Ureter (tissue), 1 donor: ENCODE data around the gene DAGLA. TPM values are rescaled to one million over a fixed set of nuclear protein-coding genes. Genes with fewer than 3 reads are reported as not detected.

Source experiments
- DNase-seq: peaks from one replicate; pipeline ENCODE4 v3.0.0-alpha.2; 2020; ENCODE audit warnings: low spot score
- total RNA-seq: library from RNA; stranded (reverse); gene quantifications from one replicate; pipeline ENCODE4 v1.2.4, GENCODE V29; 2023
- donor health status: DM: yes; HTN: yes; CAD: no.

The DAGLA gene
- total RNA-seq, 1 donor from 2014 or later, result 2.7 TPM

GRCh38 chr11:61728940-61729219, 48.7 kb downstream of the DAGLA start:
- no peak for DNase-seq

GRCh38 chr11:61730240-61730994, 50.2 kb downstream of the DAGLA start:
- DNase-seq, result no peak

DNA sequence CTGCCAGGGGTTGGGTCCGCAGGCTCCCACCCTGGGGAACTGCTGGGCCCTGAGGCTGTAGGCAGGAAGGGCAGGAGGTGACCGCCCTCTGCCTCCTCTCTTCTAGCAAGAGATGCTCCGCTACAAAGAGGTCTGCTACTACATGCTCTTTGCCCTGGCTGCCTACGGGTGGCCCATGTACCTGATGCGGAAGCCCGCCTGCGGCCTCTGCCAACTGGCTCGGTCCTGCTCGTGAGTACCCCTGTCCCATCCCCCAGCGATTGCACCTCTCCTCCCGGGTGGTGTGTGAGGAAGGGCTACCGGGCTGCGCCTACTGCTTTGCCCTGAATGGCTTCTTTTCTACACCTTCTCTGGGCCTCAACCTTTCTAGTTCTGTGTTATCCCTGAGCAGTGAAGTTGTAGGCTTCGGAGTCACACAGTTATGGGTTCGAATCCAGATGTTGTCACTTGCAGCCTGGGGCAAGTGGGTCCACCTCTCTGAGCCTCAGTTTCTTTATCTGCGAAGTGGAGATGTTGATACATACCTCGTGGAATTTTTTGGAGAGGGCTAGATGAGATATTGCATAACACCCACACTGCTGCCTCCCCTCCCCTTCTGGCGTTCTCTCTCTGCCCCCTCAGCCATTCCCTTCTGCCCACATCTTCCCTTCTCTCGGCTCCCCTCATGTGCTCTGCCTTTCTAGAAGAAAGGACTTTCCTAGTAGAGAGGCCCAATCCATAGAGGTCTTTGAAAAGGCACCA, 51.2 kb downstream of the DAGLA start:
- no peak for DNase-seq

DNA sequence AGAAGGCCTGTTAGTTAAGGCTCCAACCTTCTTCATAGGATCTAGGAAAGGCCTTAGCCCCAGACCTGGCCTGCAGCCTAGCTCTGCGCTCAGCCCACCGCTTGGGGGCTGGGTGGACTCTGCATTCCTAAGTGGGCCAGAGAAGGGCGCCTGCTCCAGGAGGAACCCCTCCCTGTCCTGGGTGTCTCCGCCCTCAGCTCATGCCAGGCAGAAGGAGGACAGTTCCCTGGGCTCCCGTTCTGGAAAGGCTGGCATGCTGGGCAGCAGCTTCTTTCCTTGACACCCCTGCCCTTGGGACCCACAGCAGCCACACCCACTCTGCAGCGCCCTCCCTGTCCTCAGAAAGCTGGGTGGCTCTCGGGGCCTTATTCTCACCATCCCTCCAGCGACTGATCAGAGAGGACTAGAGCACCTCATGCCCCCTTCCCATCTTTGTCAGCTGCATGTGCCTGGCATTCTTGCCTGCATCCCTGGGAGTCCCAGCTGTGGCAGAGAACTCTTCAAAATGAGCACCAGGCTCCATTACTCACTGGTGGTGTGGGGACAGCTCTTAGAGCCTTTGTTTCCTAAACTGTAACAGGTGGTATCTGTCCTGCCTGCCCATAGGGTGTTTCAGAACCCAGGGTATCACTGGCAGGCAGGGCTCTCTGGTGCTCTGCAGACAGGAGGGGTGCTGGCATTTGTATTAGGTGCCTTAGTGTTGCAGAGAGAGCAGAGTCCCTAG, 51.9 kb downstream of the DAGLA start:
- DNase-seq, result no peak

- no peak for DNase-seq
Observed at GRCh38 chr11:61732705-61733104, 52.5 kb downstream of the DAGLA start.

GRCh38 chr11:61733120-61733978, 53.2 kb downstream of the DAGLA start:
- DNase-seq, result peak; percentile 88

DNA sequence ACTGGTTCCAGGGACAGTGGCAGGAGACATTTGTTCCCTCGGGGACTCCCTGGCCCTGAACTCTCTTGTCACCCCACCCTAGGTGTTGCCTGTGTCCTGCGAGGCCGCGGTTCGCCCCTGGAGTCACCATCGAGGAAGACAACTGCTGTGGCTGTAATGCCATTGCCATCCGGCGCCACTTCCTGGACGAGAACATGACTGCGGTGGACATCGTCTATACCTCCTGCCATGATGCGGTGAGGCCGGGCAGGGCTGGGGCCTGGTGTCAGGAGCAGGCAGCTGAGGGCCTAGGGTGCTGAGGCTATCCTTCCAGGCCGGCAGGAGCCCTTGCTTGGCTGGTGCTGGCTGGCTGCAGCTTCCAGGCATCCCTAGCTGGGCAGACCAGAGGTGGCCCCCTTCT, 54.6 kb downstream of the DAGLA start:
- no peak for DNase-seq

- DNase-seq, result no peak
Observed at GRCh38 chr11:61735391-61735790, 55.2 kb downstream of the DAGLA start.

DNA sequence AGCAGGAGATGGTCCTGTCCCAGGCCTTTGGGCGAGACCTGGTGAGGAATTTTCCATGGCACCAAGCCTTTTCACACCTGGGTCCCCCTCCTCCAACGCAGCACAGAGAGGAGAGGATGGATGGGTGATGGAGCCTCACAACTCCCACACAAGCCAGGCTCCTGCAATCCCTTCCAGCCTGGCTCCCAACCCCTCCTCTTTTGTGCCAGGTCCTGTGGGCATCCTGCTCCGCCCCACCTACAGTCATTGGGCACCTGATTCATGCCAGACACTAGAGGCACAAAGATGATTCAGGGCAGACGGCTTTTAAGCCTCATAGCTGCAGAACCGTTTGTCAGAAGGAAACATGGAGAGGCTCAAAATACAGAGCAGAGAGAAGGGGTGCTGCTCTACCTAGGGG, 56.1 kb downstream of the DAGLA start:
- no peak for DNase-seq

DNA sequence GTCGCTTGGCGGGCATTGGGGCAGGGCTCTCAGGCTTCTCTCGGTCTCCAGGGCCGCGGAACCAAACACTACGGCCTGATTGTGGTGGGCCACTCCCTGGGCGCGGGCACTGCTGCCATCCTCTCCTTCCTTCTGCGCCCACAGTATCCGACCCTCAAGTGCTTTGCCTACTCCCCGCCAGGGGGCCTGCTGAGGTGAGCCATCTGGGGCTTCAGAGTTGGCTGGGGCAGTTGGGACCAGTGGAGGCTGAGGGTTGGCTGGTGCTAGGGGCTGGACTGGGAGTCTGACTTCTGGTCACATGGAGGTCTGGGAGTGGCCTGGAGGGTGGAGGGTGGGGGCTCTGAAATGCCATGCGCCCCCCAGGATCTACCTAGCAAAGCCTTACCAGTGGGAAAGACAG, 56.9 kb downstream of the DAGLA start:
- DNase-seq, result no peak

DNA sequence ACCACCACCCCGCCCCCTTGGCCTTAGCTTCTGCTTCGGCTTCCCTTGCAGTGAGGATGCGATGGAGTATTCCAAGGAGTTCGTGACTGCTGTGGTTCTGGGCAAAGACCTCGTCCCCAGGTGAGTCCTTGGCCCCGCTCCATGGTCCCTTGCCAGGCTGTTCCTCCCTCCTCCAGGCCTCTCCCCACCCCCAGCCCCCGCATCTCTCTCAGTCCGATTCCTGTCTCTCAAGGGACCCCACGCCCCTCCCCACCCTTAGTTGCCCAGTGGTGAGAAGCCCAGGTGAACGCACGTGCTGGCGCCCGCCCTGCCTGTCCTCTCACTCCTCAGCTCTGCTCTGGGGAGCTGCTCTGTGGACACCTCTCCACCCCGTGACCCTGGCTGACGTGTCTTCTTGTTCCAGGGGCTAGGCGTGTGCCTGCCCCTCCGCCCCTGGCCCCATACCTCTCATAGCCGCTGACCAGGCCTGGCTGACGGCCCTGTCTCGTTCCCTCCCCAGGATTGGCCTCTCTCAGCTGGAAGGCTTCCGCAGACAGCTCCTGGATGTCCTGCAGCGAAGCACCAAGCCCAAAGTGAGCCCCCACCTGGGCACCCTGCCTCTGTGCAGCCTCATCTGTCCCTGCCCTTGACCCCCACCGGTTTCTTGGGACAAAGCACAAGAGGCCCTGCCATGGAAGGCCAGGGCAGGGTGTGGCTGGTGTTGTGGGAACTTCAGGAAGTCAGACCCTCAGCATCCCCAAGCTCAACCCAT, 57.6 kb downstream of the DAGLA start:
- no peak for DNase-seq

- DNase-seq, result no peak
Observed at GRCh38 chr11:61738776-61739175, 58.6 kb downstream of the DAGLA start.

GRCh38 chr11:61739413-61739812, 59.2 kb downstream of the DAGLA start:
- DNase-seq, result no peak

GRCh38 chr11:61739966-61740365, 59.8 kb downstream of the DAGLA start:
- DNase-seq, result no peak

GRCh38 chr11:61742391-61742790, 62.2 kb downstream of the DAGLA start:
- DNase-seq, result peak; percentile 79

DNA sequence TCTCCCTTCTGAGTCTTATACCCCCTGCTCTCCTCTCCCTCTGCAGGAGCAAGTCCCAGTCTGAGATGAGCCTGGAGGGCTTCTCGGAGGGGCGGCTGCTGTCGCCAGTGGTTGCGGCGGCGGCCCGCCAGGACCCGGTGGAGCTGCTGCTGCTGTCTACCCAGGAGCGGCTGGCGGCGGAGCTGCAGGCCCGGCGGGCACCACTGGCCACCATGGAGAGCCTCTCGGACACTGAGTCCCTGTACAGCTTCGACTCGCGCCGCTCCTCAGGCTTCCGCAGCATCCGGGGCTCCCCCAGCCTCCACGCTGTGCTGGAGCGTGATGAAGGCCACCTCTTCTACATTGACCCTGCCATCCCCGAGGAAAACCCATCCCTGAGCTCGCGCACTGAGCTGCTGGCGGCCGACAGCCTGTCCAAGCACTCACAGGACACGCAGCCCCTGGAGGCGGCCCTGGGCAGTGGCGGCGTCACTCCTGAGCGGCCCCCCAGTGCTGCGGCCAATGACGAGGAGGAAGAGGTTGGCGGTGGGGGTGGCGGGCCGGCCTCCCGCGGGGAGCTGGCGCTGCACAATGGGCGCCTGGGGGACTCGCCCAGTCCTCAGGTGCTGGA, 63.4 kb downstream of the DAGLA start:
- DNase-seq, result no peak

DNA sequence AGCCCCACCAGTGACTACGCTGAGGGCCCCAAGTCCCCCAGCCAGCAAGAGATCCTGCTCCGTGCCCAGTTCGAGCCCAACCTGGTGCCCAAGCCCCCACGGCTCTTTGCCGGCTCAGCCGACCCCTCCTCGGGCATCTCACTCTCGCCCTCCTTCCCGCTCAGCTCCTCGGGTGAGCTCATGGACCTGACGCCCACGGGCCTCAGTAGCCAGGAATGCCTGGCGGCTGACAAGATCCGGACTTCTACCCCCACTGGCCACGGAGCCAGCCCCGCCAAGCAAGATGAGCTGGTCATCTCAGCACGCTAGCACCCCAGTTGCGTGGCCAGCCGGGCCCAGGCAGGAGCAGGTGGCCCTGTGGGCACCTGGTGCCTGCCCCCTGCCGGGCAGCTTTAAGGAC, 64.0 kb downstream of the DAGLA start:
- DNase-seq, result no peak

DNA sequence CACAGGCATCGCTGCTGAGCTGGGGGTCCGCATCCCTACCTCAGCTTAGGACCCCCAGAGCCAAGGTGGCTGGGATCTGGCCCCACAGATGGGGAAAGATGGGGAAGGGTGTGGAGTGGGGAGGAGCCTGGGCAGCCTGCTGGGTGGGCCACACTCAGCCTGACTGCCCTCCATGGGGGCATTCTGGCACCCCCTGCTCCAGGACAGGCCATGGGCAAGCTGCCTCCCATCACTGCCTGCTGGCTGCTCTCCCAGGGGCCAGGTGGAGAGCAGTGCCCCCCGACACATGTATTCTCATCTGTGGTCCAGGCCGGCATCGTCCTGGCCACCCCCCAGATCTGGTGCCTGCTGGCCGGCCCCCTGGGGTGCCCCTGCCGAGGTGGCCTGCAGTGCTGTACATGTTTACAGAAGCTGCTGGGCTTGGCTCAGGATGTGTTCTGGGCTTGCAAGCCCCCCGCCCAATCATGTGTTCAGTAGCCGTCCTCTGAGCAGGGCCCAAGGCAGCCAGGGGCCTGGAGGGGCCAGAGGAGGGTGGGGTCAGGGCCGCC, 64.5 kb downstream of the DAGLA start:
- no peak for DNase-seq

DNA sequence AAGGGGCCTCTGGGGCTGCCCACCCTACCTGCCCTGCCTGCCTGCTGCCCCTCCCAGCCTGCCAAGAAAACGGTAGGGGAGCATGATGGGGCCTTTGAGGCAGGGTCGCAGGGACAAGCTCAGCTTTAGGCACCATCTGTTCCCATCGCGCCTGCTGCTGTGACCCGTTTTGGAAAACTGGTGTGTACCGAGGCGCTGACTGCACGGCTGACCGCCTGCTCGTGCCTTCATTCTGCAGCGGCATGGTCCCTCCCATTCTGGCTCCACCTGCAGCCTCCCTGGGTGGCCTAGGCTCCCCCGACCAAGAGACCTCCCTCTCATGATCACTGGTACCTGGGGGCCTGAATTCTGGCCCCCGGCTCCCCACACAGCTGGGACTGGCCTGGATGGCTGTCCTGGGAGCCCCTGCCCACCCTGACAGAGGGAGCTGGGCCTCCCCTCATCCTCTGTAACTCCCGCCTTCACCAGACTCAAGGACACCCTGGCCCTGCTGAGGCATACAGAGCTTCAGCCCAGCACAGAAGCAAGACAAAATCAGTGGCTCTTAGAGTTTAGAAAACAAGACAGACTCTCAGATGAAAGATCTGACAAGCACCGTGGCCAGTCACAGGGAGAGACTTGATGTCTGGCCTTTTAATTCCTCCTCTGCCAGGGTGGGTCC, 65.7 kb downstream of the DAGLA start:
- no peak for DNase-seq
